Central memory CD8-positive, alpha-beta T cell (primary cell): Measurements from ENCODE around the gene KAT6B.
A peak's percentile ranks its signal among the peaks of the same experiment; 100 is the strongest.
"Not testable (repeated sequence)": the region's sequence is repeated elsewhere in the genome, so short reads cannot be mapped to it uniquely, and the experiment has no call there.

Experiments used
- ATAC-seq: fragments of 150-1000 bp; cut with Tn5 transposase; replicated peaks from 2 replicates; pipeline ENCODE4 v1.10.0; 2022; ENCODE audit warnings: mild to moderate bottlenecking, moderate FRiP score, moderate number of reproducible peaks; ENCODE audit not compliant: poor library complexity, severe bottlenecking; ENCODE audit errors: extremely low read depth
- DNase-seq, 2 donors: peaks; one replicate each; pipeline ENCODE4 v3.0.0; 2021; ENCODE audit warnings: low spot score in 2 of 2
- H3K27ac Mint-ChIP-seq: one replicate; pipeline ENCODE4 v1.8.0; 2022; ENCODE audit warnings: low read depth, mild to moderate bottlenecking, moderate library complexity, mixed read lengths
- H3K27me3 Mint-ChIP-seq: one replicate; pipeline ENCODE4 v1.8.0; 2022; ENCODE audit warnings: mixed read lengths
- H3K36me3 Mint-ChIP-seq: one replicate; pipeline ENCODE4 v1.8.0; 2022; ENCODE audit warnings: mild to moderate bottlenecking, moderate library complexity, mixed read lengths; ENCODE audit not compliant: insufficient read depth
- H3K4me1 Mint-ChIP-seq: one replicate; pipeline ENCODE4 v1.8.0; 2022; ENCODE audit warnings: mixed read lengths
- H3K4me3 Mint-ChIP-seq: one replicate; pipeline ENCODE4 v1.8.0; 2022; ENCODE audit warnings: mild to moderate bottlenecking, moderate library complexity, mixed read lengths
- H3K9me3 Mint-ChIP-seq: one replicate; pipeline ENCODE4 v1.8.0; 2022; ENCODE audit warnings: mixed read lengths

Gene KAT6B

DNA sequence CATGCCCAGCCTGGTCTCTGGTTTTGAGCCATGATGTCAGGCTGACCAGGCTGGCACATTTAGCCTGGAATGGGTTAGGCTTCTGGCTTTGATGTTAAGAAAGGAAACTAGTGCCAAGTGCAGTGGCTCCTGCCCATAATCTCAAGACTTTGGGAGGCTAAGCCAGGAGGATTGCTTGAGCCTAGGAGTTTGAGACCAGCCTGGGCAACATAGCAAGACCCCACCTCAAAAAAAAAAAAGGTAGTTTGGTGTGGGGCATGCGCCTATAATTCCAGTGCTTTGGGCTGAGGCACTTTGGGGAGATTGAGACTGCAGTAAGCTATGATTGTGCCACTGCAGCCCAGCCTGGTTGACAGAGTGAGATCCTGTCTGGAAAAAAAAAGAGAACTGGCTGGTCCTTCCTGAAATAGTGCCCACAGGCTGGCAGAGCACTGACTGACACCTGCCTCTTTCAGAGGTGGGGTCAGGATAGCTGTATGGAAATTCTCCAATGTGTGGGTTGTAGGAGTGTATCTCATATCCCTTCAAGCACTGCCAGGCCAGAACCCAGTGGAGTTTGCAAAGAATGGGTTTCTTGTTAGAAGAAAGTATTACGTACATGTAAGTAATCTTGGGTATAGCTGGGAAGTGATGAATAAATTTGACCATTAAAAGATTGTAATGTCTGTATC, 61.3 kb downstream of the KAT6B start:
- Mint-ChIP-seq H3K4me1 (peaks cover 53% of the 10 kb centered on the region), H3K4me3 (no peak overlapping the region), H3K9me3 (no peaks in the 10 kb centered on the region), H3K27ac (no peak overlapping the region), H3K36me3 (peaks cover 2% of the 10 kb centered on the region), H3K27me3 (no peaks in the 10 kb centered on the region)
- DNase-seq (no peak), ATAC-seq (no peak)

DNA sequence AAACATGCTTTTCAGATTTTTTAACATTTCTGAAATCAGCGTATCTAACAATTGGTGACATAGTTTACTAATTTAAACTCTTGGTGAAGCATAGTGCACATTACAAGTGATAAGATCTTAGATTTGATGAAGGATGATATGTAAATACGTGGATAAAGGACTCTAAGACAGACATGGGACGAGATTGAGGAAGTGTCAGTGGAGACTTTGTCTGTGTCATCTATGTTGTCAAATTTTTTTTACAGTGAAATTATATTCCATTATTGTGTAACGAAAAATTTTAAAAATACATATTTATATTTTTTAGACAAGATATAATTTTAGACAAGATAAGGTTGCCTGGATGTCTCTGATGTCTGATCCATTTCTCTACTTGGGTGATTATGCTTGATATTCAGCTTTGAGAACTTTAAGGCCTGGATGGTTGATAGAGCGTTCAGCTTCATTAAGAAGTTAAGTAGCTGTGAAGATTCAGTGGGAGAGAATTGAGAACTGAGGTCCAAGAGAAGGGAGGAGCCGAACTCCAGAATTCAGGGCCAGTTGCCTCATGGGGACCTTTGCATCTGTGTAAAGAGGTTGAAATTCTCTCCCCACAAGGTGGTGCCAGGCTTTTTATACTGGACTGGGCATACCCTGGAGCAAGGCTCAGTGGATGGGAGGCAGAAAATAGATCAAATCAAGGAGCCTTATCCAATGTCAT, 62.7 kb downstream of the KAT6B start:
- no peak for DNase-seq
- Mint-ChIP-seq H3K27me3 (no peaks in the 10 kb centered on the region), H3K27ac (peak overlapping the region; percentile 47), H3K4me3 (no peak overlapping the region), H3K4me1 (peaks cover 46% of the 10 kb centered on the region), H3K9me3 (no peaks in the 10 kb centered on the region), H3K36me3 (peaks cover 2% of the 10 kb centered on the region)
- ATAC-seq: no peak

DNA sequence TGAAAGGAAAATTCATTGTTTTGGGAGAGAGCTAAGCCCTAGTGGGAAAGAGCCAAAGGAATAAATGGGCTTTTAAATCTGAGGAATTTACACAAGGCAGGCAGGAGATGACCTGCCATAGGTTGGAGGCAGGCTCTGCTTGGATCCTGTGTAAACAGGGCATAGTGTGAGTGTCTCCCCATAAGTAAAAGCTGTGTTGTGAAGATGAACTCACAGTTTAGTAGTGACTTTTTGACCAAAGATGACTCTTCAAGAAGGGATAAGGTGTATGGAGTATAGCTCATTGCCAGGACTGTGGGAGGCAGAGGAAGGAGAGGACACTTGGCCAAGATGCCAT, 63.2 kb downstream of the KAT6B start:
- H3K9me3 Mint-ChIP-seq: no peaks in the 10 kb centered on the region
- H3K27me3 Mint-ChIP-seq: no peaks in the 10 kb centered on the region
- peaks cover 2% of the 10 kb centered on the region for H3K36me3 Mint-ChIP-seq
- peak overlapping the region; percentile 47 for H3K27ac Mint-ChIP-seq
- no peak for ATAC-seq
- H3K4me1 Mint-ChIP-seq: peaks cover 46% of the 10 kb centered on the region
- no peak for DNase-seq
- H3K4me3 Mint-ChIP-seq: no peak overlapping the region

DNA sequence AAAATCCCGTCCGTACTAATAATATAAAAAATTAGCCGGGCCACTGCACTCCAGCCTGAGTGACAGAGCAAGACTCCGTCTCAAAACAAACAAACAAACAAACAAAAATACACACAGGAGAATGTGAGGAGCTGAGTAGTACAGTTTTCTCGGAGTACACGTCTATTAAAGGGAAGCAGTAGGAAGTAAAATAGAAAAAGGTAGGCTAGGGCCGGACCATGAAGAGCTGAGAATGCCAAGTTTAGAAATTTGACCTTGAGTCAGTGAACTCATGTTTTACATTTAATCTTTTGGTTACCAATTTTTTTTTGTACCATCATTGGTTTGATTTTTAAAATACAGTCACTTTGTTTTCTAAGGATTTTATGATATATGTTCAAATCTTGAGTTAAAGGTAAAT, 64.1 kb downstream of the KAT6B start:
- H3K36me3 Mint-ChIP-seq: peaks cover 2% of the 10 kb centered on the region
- no peaks in the 10 kb centered on the region for H3K9me3 Mint-ChIP-seq
- ATAC-seq (no peak), DNase-seq (no peak)
- H3K4me1 Mint-ChIP-seq: peaks cover 53% of the 10 kb centered on the region
- H3K27me3 Mint-ChIP-seq: no peaks in the 10 kb centered on the region
- no peak overlapping the region for H3K4me3 Mint-ChIP-seq
- H3K27ac Mint-ChIP-seq: no peak overlapping the region

DNA sequence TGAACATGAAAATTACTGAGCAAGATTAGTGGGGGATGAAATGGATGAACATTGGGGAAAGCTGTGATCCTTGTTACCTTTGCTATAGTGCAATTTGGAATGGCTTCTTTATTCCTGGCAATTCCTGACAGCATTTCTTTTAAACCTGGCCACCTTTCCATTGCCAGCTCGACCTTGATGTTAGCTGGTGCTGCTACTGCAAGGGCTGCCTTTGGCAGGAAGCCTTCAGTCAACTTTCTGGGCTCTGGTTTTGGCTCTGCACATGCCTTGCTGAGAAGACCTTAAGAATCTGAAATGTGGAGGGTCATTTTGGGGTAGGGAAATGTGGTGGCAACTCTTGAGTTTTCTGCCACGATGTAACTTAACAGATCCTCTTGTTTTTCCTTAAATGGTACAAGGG, 64.7 kb downstream of the KAT6B start:
- H3K9me3 Mint-ChIP-seq: no peaks in the 10 kb centered on the region
- H3K27ac Mint-ChIP-seq: no peak overlapping the region
- no peak overlapping the region for H3K4me3 Mint-ChIP-seq
- no peaks in the 10 kb centered on the region for H3K27me3 Mint-ChIP-seq
- DNase-seq (no peak), ATAC-seq (no peak)
- H3K4me1 Mint-ChIP-seq: peaks cover 54% of the 10 kb centered on the region
- peaks cover 2% of the 10 kb centered on the region for H3K36me3 Mint-ChIP-seq

DNA sequence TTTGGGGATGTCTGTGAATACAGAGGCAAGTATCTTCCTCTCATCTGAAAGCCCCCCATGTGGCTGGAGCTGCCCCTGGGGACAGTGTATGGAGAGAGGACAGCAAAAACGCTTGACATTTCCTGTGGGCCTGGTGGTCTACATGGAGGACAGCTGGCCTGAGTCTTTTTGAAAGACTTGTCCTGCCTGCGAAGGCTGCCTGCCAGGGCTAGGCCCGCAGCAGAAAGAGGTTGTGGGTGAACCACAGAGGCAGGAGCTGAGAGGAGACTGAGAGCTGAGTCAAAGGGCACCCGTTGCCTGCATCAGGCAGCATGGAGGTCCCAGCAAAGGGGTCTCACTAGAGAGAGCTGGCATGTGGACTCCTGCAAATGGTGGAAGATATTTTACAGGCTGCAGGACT, 66.4 kb downstream of the KAT6B start:
- DNase-seq (no peak), ATAC-seq (no peak)
- H3K36me3 Mint-ChIP-seq: peaks cover 2% of the 10 kb centered on the region
- no peaks in the 10 kb centered on the region for H3K9me3 Mint-ChIP-seq
- H3K27me3 Mint-ChIP-seq: no peaks in the 10 kb centered on the region
- peaks cover 58% of the 10 kb centered on the region for H3K4me1 Mint-ChIP-seq
- H3K4me3 Mint-ChIP-seq: no peak overlapping the region
- H3K27ac Mint-ChIP-seq: no peak overlapping the region

DNA sequence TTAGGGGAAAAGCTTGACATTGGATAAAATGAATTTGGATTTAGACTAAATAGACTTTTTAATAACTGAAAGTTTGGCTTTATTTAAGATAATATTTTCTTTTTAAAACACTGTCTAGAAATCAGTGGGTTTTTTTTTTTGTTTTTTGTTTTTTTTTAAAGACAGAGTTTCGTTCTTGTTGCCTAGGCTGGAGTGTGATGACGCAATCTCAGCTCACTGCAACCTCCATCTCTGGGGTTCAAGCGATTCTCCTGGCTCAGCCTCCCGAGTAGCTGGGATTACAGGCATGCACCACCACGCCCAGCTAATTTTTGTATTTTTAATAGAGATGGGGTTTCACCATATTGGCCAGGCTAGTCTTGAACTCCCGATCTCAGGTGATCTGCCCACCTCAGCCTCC, 66.9 kb downstream of the KAT6B start:
- H3K27ac Mint-ChIP-seq, DNase-seq: not testable (repeated sequence)
- H3K4me1 Mint-ChIP-seq: peaks cover 58% of the 10 kb centered on the region

DNA sequence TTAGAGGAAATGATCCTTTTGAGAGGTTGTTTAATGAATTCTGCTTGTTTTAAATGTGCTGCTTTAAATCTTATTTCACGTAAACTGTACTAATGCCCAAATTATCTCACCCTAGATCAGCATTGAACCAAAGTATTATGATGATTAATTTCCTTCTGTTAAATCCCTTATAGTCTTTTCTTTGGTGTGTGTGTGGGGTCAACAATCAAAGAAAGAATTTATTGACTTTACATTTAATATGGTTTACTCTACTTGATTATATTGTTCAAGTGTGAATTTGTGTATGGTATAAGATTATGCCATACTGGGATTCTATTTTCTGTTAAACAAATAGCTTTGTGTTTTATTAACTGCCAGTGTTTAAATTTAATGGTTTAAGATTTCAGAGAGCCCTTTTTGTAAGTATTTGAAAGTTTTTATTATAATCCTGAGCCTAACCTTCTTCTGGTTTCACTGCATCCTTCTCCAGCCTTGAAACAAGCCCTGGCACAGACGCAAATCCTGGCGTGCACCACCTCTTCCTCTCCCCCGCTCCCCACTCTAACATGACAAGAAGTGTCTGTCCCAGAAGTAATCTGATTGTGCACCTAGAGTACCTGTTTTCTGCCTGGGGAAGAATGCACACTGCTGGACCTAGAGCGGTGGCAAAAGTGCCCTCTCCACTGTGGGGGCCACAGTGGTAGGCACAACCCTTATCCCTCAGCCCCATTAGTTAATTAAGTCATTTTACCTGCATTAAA, 70.6 kb downstream of the KAT6B start:
- Mint-ChIP-seq H3K27me3 (no peaks in the 10 kb centered on the region), H3K9me3 (no peaks in the 10 kb centered on the region), H3K36me3 (peaks cover 7% of the 10 kb centered on the region), H3K4me1 (peaks cover 67% of the 10 kb centered on the region), H3K4me3 (peak overlapping the region; percentile 20), H3K27ac (peak overlapping the region; percentile 30)
- ATAC-seq (no peak), DNase-seq (no peak)

More for the DNA sequence above, 66.9 kb downstream of the KAT6B start:
- ATAC-seq, H3K36me3 Mint-ChIP-seq, H3K9me3 Mint-ChIP-seq, H3K4me3 Mint-ChIP-seq, H3K27me3 Mint-ChIP-seq: not testable (repeated sequence)

DNA sequence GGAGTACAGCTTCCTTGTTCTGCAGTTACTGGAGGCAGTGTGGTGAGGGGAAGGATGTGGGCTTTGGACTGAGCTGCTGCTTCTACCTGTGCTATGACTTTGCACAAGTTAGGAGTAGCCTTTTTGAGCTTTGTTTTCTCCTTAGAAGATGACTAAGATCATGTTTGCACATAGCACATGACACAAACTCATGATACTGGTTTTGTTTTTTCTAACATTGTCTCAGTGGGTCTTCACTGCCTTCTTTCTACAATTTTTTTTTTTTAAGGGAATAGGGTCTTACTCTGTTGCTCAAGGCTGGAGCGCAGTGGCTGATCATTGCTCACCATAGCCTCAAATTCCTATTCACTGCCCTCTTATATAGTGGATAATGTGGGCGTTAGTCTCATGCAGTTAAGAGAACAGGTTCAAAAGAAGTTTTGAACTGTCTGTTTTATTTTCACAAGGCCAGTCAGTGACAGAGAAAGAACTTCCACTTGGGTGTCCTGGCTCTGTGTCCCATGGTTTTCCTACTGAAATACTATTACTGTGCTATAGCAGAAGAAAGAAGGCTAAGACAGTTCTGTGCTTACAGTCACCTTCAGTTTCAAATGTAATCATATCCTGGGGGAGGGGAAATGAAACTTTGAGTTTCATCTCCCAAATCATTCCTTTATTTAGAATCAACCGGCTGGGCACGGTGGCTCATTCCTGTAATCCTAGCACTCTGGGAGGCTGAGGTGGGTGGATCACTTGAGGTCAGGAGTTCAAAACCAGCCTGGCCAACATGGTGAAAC, 72.0 kb downstream of the KAT6B start:
- H3K4me3 Mint-ChIP-seq: no peak overlapping the region
- no peaks in the 10 kb centered on the region for H3K27me3 Mint-ChIP-seq
- peaks cover 71% of the 10 kb centered on the region for H3K4me1 Mint-ChIP-seq

DNA sequence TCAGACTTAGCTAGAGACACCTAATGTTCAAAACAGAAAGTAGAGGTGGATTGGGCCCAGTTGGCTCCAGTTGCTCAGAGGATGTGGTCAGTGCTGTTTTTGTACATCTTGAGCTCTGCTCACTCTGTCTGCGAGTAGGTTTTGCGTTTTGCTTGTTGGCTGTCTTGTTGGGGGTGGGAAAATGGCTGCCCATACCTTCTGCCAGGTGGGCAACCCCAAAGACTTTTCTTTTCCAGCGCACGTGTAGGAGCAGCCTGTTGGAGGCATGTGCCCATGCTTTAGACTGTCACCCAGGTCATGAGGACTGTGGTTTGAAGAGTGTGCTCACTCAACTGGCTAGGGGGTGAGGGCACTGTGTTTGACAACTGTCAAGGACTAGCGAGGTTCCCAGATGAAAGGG, 73.9 kb downstream of the KAT6B start:
- peak; percentile 84 for ATAC-seq
- DNase-seq: peak in 1 of 2 donors; percentile 16
- Mint-ChIP-seq H3K4me3 (peak overlapping the region; percentile 52), H3K27ac (peak overlapping the region; percentile 44), H3K4me1 (peaks cover 76% of the 10 kb centered on the region), H3K9me3 (no peaks in the 10 kb centered on the region), H3K36me3 (peaks cover 7% of the 10 kb centered on the region), H3K27me3 (no peaks in the 10 kb centered on the region)

More for the DNA sequence above, 72.0 kb downstream of the KAT6B start:
- Mint-ChIP-seq H3K9me3 (no peaks in the 10 kb centered on the region), H3K27ac (peak overlapping the region; percentile 30), H3K36me3 (peaks cover 7% of the 10 kb centered on the region)
- DNase-seq (no peak), ATAC-seq (peak; percentile 58)

DNA sequence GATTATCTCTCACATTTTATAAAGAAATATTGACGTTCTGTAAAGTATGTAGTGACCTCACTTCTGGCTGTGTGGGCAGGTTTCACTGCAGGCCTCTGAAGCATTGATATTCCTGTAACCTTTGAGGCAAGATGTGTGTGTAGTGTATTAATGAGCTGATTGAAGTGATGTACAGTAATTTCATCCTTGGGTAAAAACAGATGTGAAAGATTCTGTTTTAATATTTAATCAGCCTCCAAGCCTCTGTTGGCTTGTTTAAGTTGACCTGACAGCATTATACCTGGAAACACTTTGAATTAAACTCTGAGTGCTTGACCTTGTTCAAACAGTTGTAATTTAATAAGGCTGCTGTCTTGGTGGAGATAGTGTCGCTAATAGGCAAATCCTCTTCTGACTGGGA, 74.9 kb downstream of the KAT6B start:
- Mint-ChIP-seq H3K9me3 (no peaks in the 10 kb centered on the region), H3K27me3 (no peaks in the 10 kb centered on the region), H3K4me1 (peaks cover 75% of the 10 kb centered on the region), H3K4me3 (no peak overlapping the region), H3K27ac (peak overlapping the region; percentile 45), H3K36me3 (peaks cover 9% of the 10 kb centered on the region)
- ATAC-seq (no peak), DNase-seq (no peak)

DNA sequence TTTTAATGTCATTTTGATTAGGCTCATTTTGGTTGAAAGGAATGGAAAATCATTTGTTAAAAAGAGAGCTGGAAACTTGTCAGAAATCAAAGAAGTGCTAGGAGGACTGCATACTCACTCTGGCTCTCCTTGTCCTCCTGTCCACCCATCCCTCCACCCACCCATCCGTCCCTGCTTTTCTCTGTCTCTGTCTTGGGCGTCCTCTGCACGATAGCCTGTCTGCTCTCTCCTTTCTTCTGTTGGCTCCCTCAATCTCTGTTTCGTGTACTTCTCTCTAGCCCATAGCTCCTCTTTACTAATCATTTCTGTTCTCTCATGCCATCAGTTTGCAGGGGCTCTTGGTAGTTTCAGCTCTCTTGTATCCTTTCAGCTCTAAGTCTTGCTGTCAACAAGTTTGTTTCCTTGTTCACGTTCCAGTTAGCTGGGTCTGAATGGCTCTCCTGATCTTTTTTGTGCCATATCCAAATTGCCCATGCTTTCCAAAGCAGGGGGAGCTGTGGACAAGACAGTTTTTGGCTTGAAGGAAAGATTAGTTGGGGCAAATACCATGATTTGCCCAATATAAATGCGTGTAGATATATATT, 75.6 kb downstream of the KAT6B start:
- peak overlapping the region; percentile 1 for H3K4me3 Mint-ChIP-seq
- no peak for ATAC-seq

More for the DNA sequence above, 75.6 kb downstream of the KAT6B start:
- Mint-ChIP-seq H3K4me1 (peaks cover 75% of the 10 kb centered on the region), H3K27me3 (no peaks in the 10 kb centered on the region), H3K36me3 (peaks cover 9% of the 10 kb centered on the region), H3K27ac (peak overlapping the region; percentile 45), H3K9me3 (no peaks in the 10 kb centered on the region)
- no peak for DNase-seq
